ENCODE data around the gene LHX8. TPM values are rescaled to one million over a fixed set of nuclear protein-coding genes. Genes with fewer than 3 reads are reported as not detected.

Gene LHX8
- total RNA-seq, 1 experiment from 2014 or later: not detected

DNA sequence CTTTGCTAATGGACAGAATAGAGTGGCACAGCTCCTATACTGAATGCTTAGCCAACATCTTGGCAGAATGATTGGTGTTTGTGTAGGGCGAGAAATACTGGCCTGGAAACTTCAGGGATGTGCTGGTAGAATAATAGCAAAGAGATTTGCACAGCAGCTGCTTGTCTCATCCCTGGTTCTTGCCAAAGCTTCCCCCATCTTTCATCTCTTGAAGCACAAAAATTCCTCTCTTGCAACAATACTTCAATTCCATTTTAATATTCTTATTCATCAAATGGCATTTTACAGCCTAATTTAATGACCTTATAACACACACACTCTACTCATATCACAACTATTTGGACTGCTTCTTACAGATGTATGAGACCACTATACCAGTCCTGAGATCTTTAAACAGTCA, 37.7 kb downstream of the LHX8 start:
- peaks cover 4 to 14% of the 10 kb centered on the region in 2 experiments; a peak in 2 of 5 replicates for H3K9me3 Mint-ChIP-seq
- no peaks in the 10 kb centered on the region for H3K79me1 ChIP-seq (ENCODE audit: insufficient read depth, low read depth, low read length, poor library complexity, severe bottlenecking)

More for the DNA sequence above, 37.7 kb downstream of the LHX8 start:
- no CpG with 5 or more reads among the region's 1 CpG for WGBS (ENCODE audit: extremely low coverage, insufficient read length, low lambda C conversion rate)
- Histone ChIP-seq H3K18ac (ENCODE audit: insufficient read length, low read depth, low read length) (no peak overlapping the region), H2BK15ac (ENCODE audit: low read depth, low read length) (no peak overlapping the region), H3K27ac (ENCODE audit: insufficient read length, low read depth, low read length) (no peak overlapping the region), H3K14ac (ENCODE audit: insufficient read depth, low read length) (no peak overlapping the region), H3K27me3 (ENCODE audit: insufficient read depth, low read length) (no peaks in the 10 kb centered on the region), H3K9ac (ENCODE audit: extremely low read depth, insufficient read length, low read length) (no peak overlapping the region), H3K79me2 (ENCODE audit: insufficient read depth, low read length) (no peaks in the 10 kb centered on the region), H2AFZ (ENCODE audit: low read length) (no peak overlapping the region), H2BK5ac (ENCODE audit: insufficient read length, low read length) (no peak overlapping the region), H4K20me1 (ENCODE audit: control insufficient read depth, insufficient read depth, insufficient read length) (no peaks in the 10 kb centered on the region), H4K5ac (ENCODE audit: insufficient read length, low read depth, low read length) (no peak overlapping the region), H2AK5ac (ENCODE audit: insufficient read length, low read length) (no peak overlapping the region), H4K8ac (replicated peaks; ENCODE audit: insufficient read length, low read depth, low read length) (no peak overlapping the region), H2BK12ac (ENCODE audit: insufficient read length, low read depth, low read length) (no peak overlapping the region), H3T11ph (ENCODE audit: low read length) (no peak overlapping the region), H3K56ac (ENCODE audit: insufficient read length, low read depth, low read length) (no peak overlapping the region), H3K4ac (ENCODE audit: low read depth, low read length) (no peak overlapping the region), H3K4me2 (ENCODE audit: insufficient read depth, insufficient read length, low read length) (no peak overlapping the region), H4K91ac (ENCODE audit: insufficient read length, low read depth, low read length) (no peak overlapping the region), H3K23me2 (ENCODE audit: insufficient read length, low read depth, low read length, poor library complexity, severe bottlenecking) (no peaks in the 10 kb centered on the region), H3K9me3 (ENCODE audit: control insufficient read depth, low read depth, low read length) (no peaks in the 10 kb centered on the region), H2BK20ac (ENCODE audit: low read depth, low read length, poor library complexity, severe bottlenecking) (no peak overlapping the region), H3K4me1 (ENCODE audit: insufficient read depth, low read length) (no peaks in the 10 kb centered on the region), H3K23ac (ENCODE audit: insufficient read length, low read depth, low read length) (no peak overlapping the region), H2BK120ac (ENCODE audit: low read depth, low read length, poor library complexity, severe bottlenecking) (no peak overlapping the region)
- Mint-ChIP-seq H3K27ac (no peak overlapping the region), H3K27me3 (ENCODE audit: low read depth) (no peaks in the 10 kb centered on the region), H3K36me3 (ENCODE audit: insufficient read depth in 1 of 3, low read depth in 3 of 3) (no peaks in the 10 kb centered on the region), H3K4me1 (peaks cover 0 to 4% of the 10 kb centered on the region in 2 experiments; a peak in 1 of 4 replicates), H3K4me3 (no peak overlapping the region)
- TF ChIP-seq, protein P1, sequence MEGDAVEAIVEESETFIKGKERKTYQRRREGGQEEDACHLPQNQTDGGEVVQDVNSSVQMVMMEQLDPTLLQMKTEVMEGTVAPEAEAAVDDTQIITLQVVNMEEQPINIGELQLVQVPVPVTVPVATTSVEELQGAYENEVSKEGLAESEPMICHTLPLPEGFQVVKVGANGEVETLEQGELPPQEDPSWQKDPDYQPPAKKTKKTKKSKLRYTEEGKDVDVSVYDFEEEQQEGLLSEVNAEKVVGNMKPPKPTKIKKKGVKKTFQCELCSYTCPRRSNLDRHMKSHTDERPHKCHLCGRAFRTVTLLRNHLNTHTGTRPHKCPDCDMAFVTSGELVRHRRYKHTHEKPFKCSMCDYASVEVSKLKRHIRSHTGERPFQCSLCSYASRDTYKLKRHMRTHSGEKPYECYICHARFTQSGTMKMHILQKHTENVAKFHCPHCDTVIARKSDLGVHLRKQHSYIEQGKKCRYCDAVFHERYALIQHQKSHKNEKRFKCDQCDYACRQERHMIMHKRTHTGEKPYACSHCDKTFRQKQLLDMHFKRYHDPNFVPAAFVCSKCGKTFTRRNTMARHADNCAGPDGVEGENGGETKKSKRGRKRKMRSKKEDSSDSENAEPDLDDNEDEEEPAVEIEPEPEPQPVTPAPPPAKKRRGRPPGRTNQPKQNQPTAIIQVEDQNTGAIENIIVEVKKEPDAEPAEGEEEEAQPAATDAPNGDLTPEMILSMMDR (conservative IDR thresholded peaks at IDR 0.05): no peak
- no peak for DNase-seq

Measured in H9 (cell line).